ENCODE data around the gene KIN. TPM values are rescaled to one million over a fixed set of nuclear protein-coding genes. Genes with fewer than 3 reads are reported as not detected.

The KIN gene
- total and polyA plus RNA-seq, 2 of the 4 experiments (the other 2 are of a cell fraction) = 3.0 to 6.4 TPM

- in situ Hi-C loops (cut with MboI; ENCODE audit: low sequenced_read_pairs) = no loop called here
- intact Hi-C loops (cut with micrococcal nuclease) = no loop called here
- 0 out of 2 replicates have a peak, but pooled peaks cover 2% of the 10 kb centered on the region for H3K9me1 ChIP-seq (ENCODE audit: insufficient read depth, low read length)
- peaks cover 12 to 28% of the 10 kb centered on the region in 2 experiments for H3K79me1 ChIP-seq (ENCODE audit: low read depth in 1 of 2, low read length in 2 of 2)
- no peak overlapping the region for H3K9ac ChIP-seq (ENCODE audit: low read depth, low read length)
- H3K27me3 ChIP-seq (ENCODE audit: control insufficient read depth, insufficient read depth, low read length) = no peaks in the 10 kb centered on the region
- no peak overlapping the region for H2BK5ac ChIP-seq (ENCODE audit: low read depth, low read length, poor library complexity, severe bottlenecking)
- no peaks in the 10 kb centered on the region for H3K4me1 ChIP-seq (ENCODE audit: control insufficient read depth, insufficient read depth, low read length)
- DNase-seq = no peak
- H3K27ac ChIP-seq (ENCODE audit: insufficient read depth, low read length) = no peak overlapping the region
- ChIA-PET POLR2A (ENCODE audit: unreplicated experiment) (no interaction called here), CTCF (interaction anchor here (0.6 to 1.4 kb wide), 3 partner anchors 11 to 68 kb away, joined by 3 read pairs; no protein-coding TSS in a partner anchor)
- H3K36me3 ChIP-seq (ENCODE audit: control insufficient read depth, insufficient read depth, low read length) = peaks cover 4% of the 10 kb centered on the region
- no peak overlapping the region for H3K14ac ChIP-seq (replicated peaks; ENCODE audit: low read depth, low read length)
- H3K4me2 ChIP-seq (ENCODE audit: low read depth, low read length) = no peak overlapping the region
- no peak overlapping the region for H2BK15ac ChIP-seq (ENCODE audit: low read depth, low read length)
- no peak overlapping the region for H4K8ac ChIP-seq (ENCODE audit: low read depth in 2 of 2, low read length in 2 of 2)
- no peak overlapping the region for H3K4me3 ChIP-seq (ENCODE audit: insufficient read depth, low read depth, low read length)
- no peak overlapping the region for H2AFZ ChIP-seq (replicated peaks; ENCODE audit: low read length, poor library complexity)
- no peak overlapping the region for H3K56ac ChIP-seq (ENCODE audit: extremely low read depth, insufficient read depth, low read length)
- TF ChIP-seq CHD1 (IDR thresholded peaks at IDR 0.05; ENCODE audit: low read depth, low read length) (no peak), RAD21 (IDR thresholded peaks at IDR 0.05; ENCODE audit: low read length) (no peak), MXI1 (IDR thresholded peaks at IDR 0.05; ENCODE audit: borderline replicate concordance, low read depth, low read length) (no peak), FOS (IDR thresholded peaks at IDR 0.05; ENCODE audit: low read depth, low read length) (no peak), SMC3 (IDR thresholded peaks at IDR 0.05; ENCODE audit: low read depth, low read length) (no peak)
- peaks cover 2% of the 10 kb centered on the region; the same call in 1 of the 2 replicates for H4K20me1 ChIP-seq (ENCODE audit: insufficient read depth, low read length)
- no peak overlapping the region for H4K91ac ChIP-seq (ENCODE audit: insufficient read depth, low read depth, low read length)
- no peak overlapping the region for H3K4ac ChIP-seq (ENCODE audit: low read depth, low read length)
- H3K23ac ChIP-seq (ENCODE audit: low read depth, low read length) = no peak overlapping the region
- H2BK20ac ChIP-seq (ENCODE audit: low read depth, low read length) = no peak overlapping the region
- dilution Hi-C loops (cut with HindIII; ENCODE audit: low sequenced_read_pairs, unreplicated experiment) = no loop called here
- no peak overlapping the region for H3K18ac ChIP-seq (ENCODE audit: low read depth, low read length)
- H2AK9ac ChIP-seq (replicated peaks; ENCODE audit: low read depth, low read length, poor library complexity) = no peak overlapping the region
- H2BK120ac ChIP-seq (ENCODE audit: low read depth, low read length) = no peak overlapping the region
- H4K5ac ChIP-seq (ENCODE audit: low read depth, low read length) = no peak overlapping the region
- H2AK5ac ChIP-seq (ENCODE audit: low read depth, low read length) = no peak overlapping the region
- no CpG with 5 or more reads among the region's 3 CpGs for WGBS, 2 experiments (ENCODE audit: extremely low coverage in 2 of 2, insufficient read length in 1 of 2)
- BruUV-seq (replicated peaks) = no TSS peak
- H3K9me3 ChIP-seq (ENCODE audit: control insufficient read depth, insufficient read depth, low read length) = no peaks in the 10 kb centered on the region
- no peak for ATAC-seq (ENCODE audit: low read depth)
Observed at GRCh38 chr10:7824251-7824650, 36.5 kb upstream of the KIN start.

Measured in IMR-90 (cell line).